Measurements from ENCODE around the gene ZNF529. TPM values are rescaled to one million over a fixed set of nuclear protein-coding genes. Genes with fewer than 3 reads are reported as not detected.

Gene ZNF529
- total and polyA plus RNA-seq, 2 of the 13 experiments (the other 11 are each of a cell fraction or from before 2014, with no cell fraction given) = 9.3 to 10.6 TPM

- TF ChIP-seq ZBTB43 (CRISPR knock-in tag; conservative IDR thresholded peaks at IDR 0.05) = no peak
- peak; percentile 37; the same call in 1 of the 2 replicates for TF ChIP-seq ZNF768 (CRISPR knock-in tag; IDR thresholded peaks at IDR 0.05)
- no peak for TF ChIP-seq TIGD3 (CRISPR knock-in tag; IDR thresholded peaks at IDR 0.05; ENCODE audit: borderline replicate concordance)
- TF ChIP-seq E2F5 (CRISPR knock-in tag; conservative IDR thresholded peaks at IDR 0.05) = 0 out of 2 replicates have a peak, but pooled peaks have one; percentile 47
- peak; percentile 29; the same call in 1 of the 2 replicates for TF ChIP-seq GATA4 (IDR thresholded peaks at IDR 0.05; ENCODE audit: borderline replicate concordance, low read depth)
- TF ChIP-seq FOXM1 (CRISPR knock-in tag; IDR thresholded peaks at IDR 0.05) = no peak
- peak; percentile 46; the same call in 1 of the 2 replicates for TF ChIP-seq NFYC (CRISPR knock-in tag; IDR thresholded peaks at IDR 0.05)
- peak; percentile 90; the same call in 1 of the 2 replicates for TF ChIP-seq ZNF784 (CRISPR knock-in tag; IDR thresholded peaks at IDR 0.05; ENCODE audit: borderline replicate concordance)
- peak; percentile 89 for TF ChIP-seq PITX1 (CRISPR knock-in tag; IDR thresholded peaks at IDR 0.05)
- TF ChIP-seq BRF2 (CRISPR knock-in tag; IDR thresholded peaks at IDR 0.05) = no peak
- no peak for TF ChIP-seq ZNF256 (CRISPR knock-in tag; conservative IDR thresholded peaks at IDR 0.05)
- TF ChIP-seq ZNF740 (CRISPR knock-in tag; IDR thresholded peaks at IDR 0.05) = no peak
- TF ChIP-seq MTA1 (CRISPR knock-in tag; IDR thresholded peaks at IDR 0.05; ENCODE audit: borderline replicate concordance) = no peak
- no peak for TF ChIP-seq ZNF484 (CRISPR knock-in tag; IDR thresholded peaks at IDR 0.05; ENCODE audit: borderline replicate concordance, low read depth)
- TF ChIP-seq HNRNPK (IDR thresholded peaks at IDR 0.05; ENCODE audit: low read depth, low read length, poor library complexity, severe bottlenecking) = peak; percentile 46
- no peak for TF ChIP-seq ZNF644 (CRISPR knock-in tag; IDR thresholded peaks at IDR 0.05; ENCODE audit: low read depth)
- TF ChIP-seq ZBTB44 (CRISPR knock-in tag; IDR thresholded peaks at IDR 0.05) = no peak
- peak; percentile 96 for TF ChIP-seq DMAP1 (CRISPR knock-in tag; IDR thresholded peaks at IDR 0.05)
- TF ChIP-seq ADNP (CRISPR knock-in tag; IDR thresholded peaks at IDR 0.05) = no peak
- TF ChIP-seq NFIC (IDR thresholded peaks at IDR 0.05; ENCODE audit: low read length) = no peak
- TF ChIP-seq ZNF660 (CRISPR knock-in tag; IDR thresholded peaks at IDR 0.05; ENCODE audit: borderline replicate concordance, low read depth) = no peak
- TF ChIP-seq ZNF782 (CRISPR knock-in tag; IDR thresholded peaks at IDR 0.05; ENCODE audit: borderline replicate concordance) = no peak
Observed at GRCh38 chr19:36573020-36573894, at the start of gene ZNF529 (continued).

All from HepG2 (cell line).